Lower leg skin (tissue), 4 donors: Measurements from ENCODE around the gene DENND1A. TPM values are rescaled to one million over a fixed set of nuclear protein-coding genes. Genes with fewer than 3 reads are reported as not detected.

ENCODE experiments used
- DNase-seq, 2 donors: peaks; one replicate each; pipeline ENCODE4 v3.0.0-alpha.2; 2019; ENCODE audit warnings: low spot score in 2 of 2
- H3K4me3 ChIP-seq: fragments of 200-600 bp; sonication (generic); 2 replicates; pipeline ENCODE4 v1.5.1; 2017; ENCODE audit warnings: mild to moderate bottlenecking, low read depth; ENCODE audit not compliant: poor library complexity, severe bottlenecking
- POLR2A ChIP-seq, 2 donors: fragments of 450-650 bp; IDR thresholded peaks; one replicate each; pipeline ENCODE4 v1.6.1; 2016 to 2017; ENCODE audit warnings: antibody characterized with exemption in 2 of 2, mild to moderate bottlenecking in 1 of 2, moderate library complexity in 1 of 2
- WGBS, 2 donors: methylation state at CpG; one replicate each; pipeline ENCODE4 v1.1.5; 2018; 5-methylcytosine and 5-hydroxymethylcytosine counted together
- intact Hi-C: fragments of 100-400 bp; cut with DNase I; formaldehyde crosslinking; loops from one replicate; pipeline ENCODE4 v1.15.0; 2023; ENCODE audit warnings: low total_unique reads
- total RNA-seq, 4 donors: library from RNA; depleted of rRNA; stranded (reverse); fragments of >200 nt; gene quantifications; one replicate each; pipeline ENCODE4 v1.1.0, GENCODE V29; 2016
- TF ChIP-seq, protein P1 (sequence below), 3 donors: fragments of 450-650 bp; IDR thresholded peaks; one replicate each; pipeline ENCODE4 v1.5.1; 2016; ENCODE audit warnings: antibody characterized with exemption in 3 of 3, mild to moderate bottlenecking in 3 of 3, moderate library complexity in 2 of 3

Gene DENND1A
- total RNA-seq, 4 donors from 2014 or later, result 6.5 to 16.3 (median 12.3) TPM

DNA sequence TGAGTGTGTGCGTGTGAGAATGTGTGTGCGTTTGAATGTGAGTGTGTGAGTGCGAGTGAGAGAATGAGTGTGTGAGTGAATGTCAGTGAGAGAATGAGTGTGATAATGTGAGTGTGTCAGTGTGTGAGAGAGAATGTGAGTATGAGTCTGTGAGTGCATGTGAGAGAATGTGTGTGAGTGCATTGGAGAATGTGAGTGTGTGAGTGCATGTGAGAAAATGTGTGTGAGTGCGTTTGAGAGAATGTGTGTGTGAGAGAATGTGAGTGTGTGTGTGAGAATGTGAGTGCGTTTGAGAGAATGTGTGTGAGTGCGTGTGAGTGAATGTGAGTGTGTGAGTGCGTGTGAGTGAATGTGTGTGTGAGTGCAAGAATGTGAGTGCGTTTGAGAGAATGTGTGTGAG, 42.7 kb upstream of the DENND1A start:
- no peak for DNase-seq
- TF ChIP-seq, protein P1, sequence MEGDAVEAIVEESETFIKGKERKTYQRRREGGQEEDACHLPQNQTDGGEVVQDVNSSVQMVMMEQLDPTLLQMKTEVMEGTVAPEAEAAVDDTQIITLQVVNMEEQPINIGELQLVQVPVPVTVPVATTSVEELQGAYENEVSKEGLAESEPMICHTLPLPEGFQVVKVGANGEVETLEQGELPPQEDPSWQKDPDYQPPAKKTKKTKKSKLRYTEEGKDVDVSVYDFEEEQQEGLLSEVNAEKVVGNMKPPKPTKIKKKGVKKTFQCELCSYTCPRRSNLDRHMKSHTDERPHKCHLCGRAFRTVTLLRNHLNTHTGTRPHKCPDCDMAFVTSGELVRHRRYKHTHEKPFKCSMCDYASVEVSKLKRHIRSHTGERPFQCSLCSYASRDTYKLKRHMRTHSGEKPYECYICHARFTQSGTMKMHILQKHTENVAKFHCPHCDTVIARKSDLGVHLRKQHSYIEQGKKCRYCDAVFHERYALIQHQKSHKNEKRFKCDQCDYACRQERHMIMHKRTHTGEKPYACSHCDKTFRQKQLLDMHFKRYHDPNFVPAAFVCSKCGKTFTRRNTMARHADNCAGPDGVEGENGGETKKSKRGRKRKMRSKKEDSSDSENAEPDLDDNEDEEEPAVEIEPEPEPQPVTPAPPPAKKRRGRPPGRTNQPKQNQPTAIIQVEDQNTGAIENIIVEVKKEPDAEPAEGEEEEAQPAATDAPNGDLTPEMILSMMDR (IDR thresholded peaks at IDR 0.05), result no peak
- TF ChIP-seq POLR2A (IDR thresholded peaks at IDR 0.05), result no peak
- no peak overlapping the region for H3K4me3 ChIP-seq
- intact Hi-C loops, result no loop called here
- 94 to 95% methylated on average over 8 of the region's 8 CpGs for WGBS, 2 donors

DNA sequence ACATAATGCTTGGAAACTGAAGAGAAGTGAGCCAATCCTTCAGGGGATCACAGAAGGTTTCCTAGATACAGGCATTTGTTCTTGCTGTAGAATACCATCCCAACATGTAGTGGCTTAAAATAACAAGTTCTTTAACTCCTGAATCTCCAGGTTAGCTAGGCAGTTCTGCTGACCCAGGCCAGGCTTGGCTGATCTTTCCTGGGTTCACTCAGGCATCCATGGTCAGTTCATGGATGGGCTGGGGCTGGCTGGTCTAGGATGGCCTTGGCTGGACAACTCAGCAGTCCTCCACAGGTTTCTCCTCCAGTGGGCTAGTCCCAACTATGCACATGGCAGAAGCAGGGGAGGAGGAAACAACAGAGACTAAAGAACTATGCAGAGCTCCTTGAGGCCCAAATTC, 37.4 kb upstream of the DENND1A start:
- intact Hi-C loops, result no loop called here
- TF ChIP-seq, protein P1 (IDR thresholded peaks at IDR 0.05), result no peak
- H3K4me3 ChIP-seq, result no peak overlapping the region
- no peak for DNase-seq

DNA sequence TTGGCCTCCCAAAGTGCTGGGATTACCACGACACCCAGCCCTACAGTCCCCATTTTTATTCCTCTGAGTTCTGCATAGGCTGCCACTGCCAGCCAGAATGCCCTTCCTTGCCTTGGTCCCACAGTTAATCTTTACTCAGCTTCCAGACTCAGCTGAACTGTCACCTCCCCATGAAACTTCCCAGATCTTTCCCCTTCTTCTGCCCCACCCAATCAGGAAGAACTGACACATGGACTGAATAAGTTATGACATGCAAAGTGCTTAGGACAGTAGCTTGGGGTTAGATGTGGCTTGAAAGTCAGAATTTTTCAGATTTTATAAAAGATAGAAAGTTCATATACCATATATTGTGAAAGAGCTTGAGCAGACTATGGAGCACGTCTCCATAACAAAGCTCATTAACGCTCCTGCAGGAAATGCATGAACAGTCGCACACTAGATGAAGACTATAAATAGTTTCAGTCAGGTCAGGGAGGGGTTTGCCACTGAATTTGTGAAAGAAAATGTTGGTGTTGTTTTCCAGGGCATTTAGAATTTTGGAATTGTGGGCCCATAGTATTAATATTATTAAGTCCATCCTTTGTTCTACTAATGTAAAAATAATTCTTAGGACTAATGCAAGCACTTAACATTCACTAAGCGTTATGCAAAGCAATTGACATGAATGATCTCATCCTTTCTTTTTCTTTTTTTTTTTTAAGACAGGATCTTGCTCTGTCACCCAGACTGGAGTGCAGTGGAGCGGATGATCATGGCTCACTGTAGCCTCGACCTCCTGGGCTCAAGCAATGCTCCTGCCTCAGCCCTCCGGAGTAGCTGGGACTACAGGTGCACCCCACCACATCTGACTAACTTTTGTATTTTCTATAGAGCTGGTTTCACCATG, 36.1 kb upstream of the DENND1A start:
- no peak overlapping the region for H3K4me3 ChIP-seq
- intact Hi-C loops, result no loop called here
- 48 to 53% methylated on average over 8 of the region's 8 CpGs for WGBS, 2 donors
- no peak for DNase-seq
- TF ChIP-seq, protein P1 (IDR thresholded peaks at IDR 0.05), result no peak

DNA sequence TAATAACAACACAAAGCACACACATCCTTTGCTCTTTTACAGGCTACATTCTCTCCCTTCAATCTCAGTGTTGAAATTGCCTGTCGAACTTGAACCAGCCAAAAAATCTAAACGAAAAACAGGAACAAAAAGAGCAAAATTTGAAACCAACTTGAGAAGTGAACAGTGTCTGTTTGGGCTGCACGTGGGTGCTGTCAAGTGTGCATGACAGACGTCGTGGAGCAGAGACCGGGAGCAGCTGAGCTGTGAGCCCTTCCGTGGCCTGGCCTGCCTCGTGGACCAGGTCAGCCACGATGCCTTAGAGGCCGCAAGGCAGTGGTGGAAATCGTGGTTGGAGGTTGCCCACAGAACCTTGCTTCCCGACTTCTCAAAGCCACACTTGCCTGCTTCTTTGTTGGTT, 34.8 kb upstream of the DENND1A start:
- DNase-seq, result no peak
- TF ChIP-seq, protein P1 (IDR thresholded peaks at IDR 0.05), result no peak
- no peak for TF ChIP-seq POLR2A (IDR thresholded peaks at IDR 0.05)
- H3K4me3 ChIP-seq, result no peak overlapping the region
- intact Hi-C loops, result no loop called here
- 55 to 58% methylated on average over 12 of the region's 12 CpGs for WGBS, 2 donors

DNA sequence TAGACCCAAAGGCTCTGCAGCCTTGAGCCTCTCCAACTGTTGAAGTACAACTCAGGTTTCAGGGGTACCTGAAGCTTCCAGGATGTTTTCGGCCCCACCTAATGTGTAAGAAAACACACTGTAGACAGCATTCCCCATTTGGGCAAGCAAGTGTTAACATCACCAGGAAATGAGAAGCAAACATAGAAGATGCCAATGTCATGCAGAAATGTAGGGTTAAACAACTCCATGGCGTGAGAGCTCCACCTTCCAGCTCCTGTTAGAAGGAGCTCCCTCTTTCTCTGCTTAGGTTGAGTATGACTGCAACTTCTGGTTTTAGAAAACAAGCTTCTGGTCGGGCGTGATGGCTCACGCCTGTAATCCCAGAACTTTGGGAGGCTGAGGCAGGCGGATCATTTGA, 31.0 kb upstream of the DENND1A start:
- H3K4me3 ChIP-seq, result no peak overlapping the region
- 48 to 62% methylated on average over 6 of the region's 6 CpGs for WGBS, 2 donors
- no peak for TF ChIP-seq POLR2A (IDR thresholded peaks at IDR 0.05)
- TF ChIP-seq, protein P1 (IDR thresholded peaks at IDR 0.05), result no peak
- no peak for DNase-seq
- intact Hi-C loops, result no loop called here

DNA sequence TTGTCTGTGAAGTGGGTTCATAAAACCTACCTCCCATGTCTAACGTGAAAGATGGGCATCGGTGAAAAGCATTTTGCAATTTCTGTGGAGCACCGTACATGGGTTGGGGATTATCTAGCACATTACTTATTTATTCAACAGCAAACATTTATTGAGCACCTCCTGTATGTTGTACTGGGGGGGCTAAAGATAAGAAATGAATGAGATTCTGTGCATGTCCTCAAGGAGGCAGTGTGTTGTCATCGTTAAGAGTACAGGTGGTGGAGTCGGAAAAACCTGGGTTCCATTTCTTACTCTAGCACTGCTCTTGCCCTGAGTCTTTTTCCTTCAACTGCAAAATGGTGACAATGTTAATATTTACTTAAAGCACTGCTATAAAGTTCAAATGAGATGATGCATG, 30.4 kb upstream of the DENND1A start:
- no peak for DNase-seq
- intact Hi-C loops, result no loop called here
- H3K4me3 ChIP-seq, result no peak overlapping the region
- TF ChIP-seq, protein P1 (IDR thresholded peaks at IDR 0.05), result no peak
- TF ChIP-seq POLR2A (IDR thresholded peaks at IDR 0.05), result no peak
- WGBS, 2 donors, result 76 to 82% methylated on average over 5 of the region's 5 CpGs
